Stimulated activated CD8-positive, alpha-beta memory T cell treated with anti-CD3 and anti-CD28 coated beads, Interleukin-15, amount 100 ng/mL, for 48 hours (primary cell): ENCODE data around the gene DNAH17.
A peak's percentile ranks its signal among the peaks of the same experiment; 100 is the strongest.

ENCODE experiments used
- DNase-seq, 2 donors: peaks; one replicate each; pipeline ENCODE4 v3.0.0-alpha.2; 2020; ENCODE audit warnings: low read depth in 2 of 2

Gene DNAH17

GRCh38 chr17:78454346-78454745 lies 122.8 kb downstream of the DNAH17 start:
- no peak for DNase-seq

- no peak for DNase-seq
These were observed 125.4 kb downstream of the DNAH17 start for GRCh38 chr17:78451753-78452152.

- no peak for DNase-seq
These were observed 126.4 kb downstream of the DNAH17 start for GRCh38 chr17:78450696-78451345.

- DNase-seq = no peak
These were observed 127.1 kb downstream of the DNAH17 start for GRCh38 chr17:78449983-78450595.

- no peak for DNase-seq
These were observed 128.7 kb downstream of the DNAH17 start for GRCh38 chr17:78448356-78448993.

- DNase-seq = no peak
These were observed 130.4 kb downstream of the DNAH17 start for GRCh38 chr17:78446833-78447232.

GRCh38 chr17:78444392-78444791 lies 132.8 kb downstream of the DNAH17 start:
- DNase-seq = no peak

- DNase-seq = peak in 1 of 2 donors; percentile 10
These were observed 134.5 kb downstream of the DNAH17 start for GRCh38 chr17:78442648-78443218.

GRCh38 chr17:78441271-78441971 lies 135.8 kb downstream of the DNAH17 start:
- DNase-seq = no peak

GRCh38 chr17:78438694-78439325 lies 138.4 kb downstream of the DNAH17 start:
- DNase-seq = no peak

- DNase-seq = no peak
These were observed 138.9 kb downstream of the DNAH17 start for GRCh38 chr17:78438271-78438691.

GRCh38 chr17:78437508-78438169 lies 139.6 kb downstream of the DNAH17 start:
- no peak for DNase-seq

- no peak for DNase-seq
These were observed 141.7 kb downstream of the DNAH17 start for GRCh38 chr17:78435330-78436005.

GRCh38 chr17:78434455-78435329 lies 142.5 kb downstream of the DNAH17 start:
- no peak for DNase-seq

- no peak for DNase-seq
These were observed 143.3 kb downstream of the DNAH17 start for GRCh38 chr17:78433780-78434335.

- no peak for DNase-seq
These were observed 144.0 kb downstream of the DNAH17 start for GRCh38 chr17:78433013-78433727.

- no peak for DNase-seq
These were observed 144.8 kb downstream of the DNAH17 start for GRCh38 chr17:78432226-78433012.

GRCh38 chr17:78431692-78431958 lies 145.6 kb downstream of the DNAH17 start:
- no peak for DNase-seq
